Measurements from ENCODE around the gene ZNF3.

- TF ChIP-seq, protein P1, sequence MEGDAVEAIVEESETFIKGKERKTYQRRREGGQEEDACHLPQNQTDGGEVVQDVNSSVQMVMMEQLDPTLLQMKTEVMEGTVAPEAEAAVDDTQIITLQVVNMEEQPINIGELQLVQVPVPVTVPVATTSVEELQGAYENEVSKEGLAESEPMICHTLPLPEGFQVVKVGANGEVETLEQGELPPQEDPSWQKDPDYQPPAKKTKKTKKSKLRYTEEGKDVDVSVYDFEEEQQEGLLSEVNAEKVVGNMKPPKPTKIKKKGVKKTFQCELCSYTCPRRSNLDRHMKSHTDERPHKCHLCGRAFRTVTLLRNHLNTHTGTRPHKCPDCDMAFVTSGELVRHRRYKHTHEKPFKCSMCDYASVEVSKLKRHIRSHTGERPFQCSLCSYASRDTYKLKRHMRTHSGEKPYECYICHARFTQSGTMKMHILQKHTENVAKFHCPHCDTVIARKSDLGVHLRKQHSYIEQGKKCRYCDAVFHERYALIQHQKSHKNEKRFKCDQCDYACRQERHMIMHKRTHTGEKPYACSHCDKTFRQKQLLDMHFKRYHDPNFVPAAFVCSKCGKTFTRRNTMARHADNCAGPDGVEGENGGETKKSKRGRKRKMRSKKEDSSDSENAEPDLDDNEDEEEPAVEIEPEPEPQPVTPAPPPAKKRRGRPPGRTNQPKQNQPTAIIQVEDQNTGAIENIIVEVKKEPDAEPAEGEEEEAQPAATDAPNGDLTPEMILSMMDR (IDR thresholded peaks at IDR 0.05 in 2 of 3, conservative IDR thresholded peaks at IDR 0.05 in 1 of 3; ENCODE audit: insufficient read depth in 2 of 3, low read depth in 1 of 3, low read length in 3 of 3), result no peak
- no peak for TF ChIP-seq ESRRA (IDR thresholded peaks at IDR 0.05; ENCODE audit: borderline replicate concordance, low read depth)
- no peak for TF ChIP-seq ADNP (tag; IDR thresholded peaks at IDR 0.05)
- TF ChIP-seq E2F3 (CRISPR knock-in tag; IDR thresholded peaks at IDR 0.05), result no peak
- no peak for TF ChIP-seq ZNF212 (CRISPR knock-in tag; IDR thresholded peaks at IDR 0.05)
- TF ChIP-seq CREB1 (IDR thresholded peaks at IDR 0.05), result no peak
- no peak for TF ChIP-seq CREB1 (CRISPR knock-in tag; IDR thresholded peaks at IDR 0.05)
- TF ChIP-seq RAD21 (CRISPR knock-in tag; conservative IDR thresholded peaks at IDR 0.05 in 1 of 2, IDR thresholded peaks at IDR 0.05 in 1 of 2), result no peak
- TF ChIP-seq, protein P2, sequence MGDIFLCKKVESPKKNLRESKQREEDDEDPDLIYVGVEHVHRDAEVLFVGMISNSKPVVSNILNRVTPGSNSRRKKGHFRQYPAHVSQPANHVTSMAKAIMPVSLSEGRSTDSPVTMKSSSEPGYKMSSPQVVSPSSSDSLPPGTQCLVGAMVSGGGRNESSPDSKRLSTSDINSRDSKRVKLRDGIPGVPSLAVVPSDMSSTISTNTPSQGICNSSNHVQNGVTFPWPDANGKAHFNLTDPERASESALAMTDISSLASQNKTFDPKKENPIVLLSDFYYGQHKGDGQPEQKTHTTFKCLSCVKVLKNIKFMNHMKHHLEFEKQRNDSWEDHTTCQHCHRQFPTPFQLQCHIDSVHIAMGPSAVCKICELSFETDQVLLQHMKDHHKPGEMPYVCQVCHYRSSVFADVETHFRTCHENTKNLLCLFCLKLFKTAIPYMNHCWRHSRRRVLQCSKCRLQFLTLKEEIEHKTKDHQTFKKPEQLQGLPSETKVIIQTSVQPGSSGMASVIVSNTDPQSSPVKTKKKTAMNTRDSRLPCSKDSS (IDR thresholded peaks at IDR 0.05; ENCODE audit: low read depth, partially characterized antibody), result no peak
- TF ChIP-seq, protein P3, sequence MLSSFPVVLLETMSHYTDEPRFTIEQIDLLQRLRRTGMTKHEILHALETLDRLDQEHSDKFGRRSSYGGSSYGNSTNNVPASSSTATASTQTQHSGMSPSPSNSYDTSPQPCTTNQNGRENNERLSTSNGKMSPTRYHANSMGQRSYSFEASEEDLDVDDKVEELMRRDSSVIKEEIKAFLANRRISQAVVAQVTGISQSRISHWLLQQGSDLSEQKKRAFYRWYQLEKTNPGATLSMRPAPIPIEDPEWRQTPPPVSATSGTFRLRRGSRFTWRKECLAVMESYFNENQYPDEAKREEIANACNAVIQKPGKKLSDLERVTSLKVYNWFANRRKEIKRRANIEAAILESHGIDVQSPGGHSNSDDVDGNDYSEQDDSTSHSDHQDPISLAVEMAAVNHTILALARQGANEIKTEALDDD (IDR thresholded peaks at IDR 0.05), result no peak
These were observed 40.9 kb downstream of the ZNF3 start for GRCh38 chr7:100040575-100040974.
